ENCODE measurements around the gene SPOUT1. TPM values are rescaled to one million over a fixed set of nuclear protein-coding genes. Genes with fewer than 3 reads are reported as not detected.

Gene SPOUT1
- total RNA-seq, 1 donor from 2014 or later = 19.5 TPM

- Histone ChIP-seq H3K4me3 (ENCODE audit: insufficient read depth, low read depth, low read length) (no peak overlapping the region), H3K9ac (ENCODE audit: low read length) (no peak overlapping the region), H3K4me1 (ENCODE audit: insufficient read depth, low read length) (peaks cover 4% of the 10 kb centered on the region), H4K20me1 (ENCODE audit: insufficient read depth, low read length) (no peaks in the 10 kb centered on the region), H3K36me3 (ENCODE audit: insufficient read depth, low read length) (peaks cover 16% of the 10 kb centered on the region), H3K4me2 (ENCODE audit: low read length) (no peak overlapping the region), H3K27me3 (ENCODE audit: insufficient read depth, low read length) (no peaks in the 10 kb centered on the region), H3K9me3 (ENCODE audit: insufficient read depth, low read depth, low read length) (no peaks in the 10 kb centered on the region), H2AFZ (ENCODE audit: low read depth, low read length) (no peak overlapping the region), H3K79me2 (ENCODE audit: insufficient read depth, low read length) (peaks cover 8% of the 10 kb centered on the region), H3K27ac (ENCODE audit: low read depth, low read length) (no peak overlapping the region)
- TF ChIP-seq EZH2 (IDR thresholded peaks at IDR 0.05; ENCODE audit: insufficient read depth, low read length) = no peak
- no peak overlapping the region for H3K4me3 Mint-ChIP-seq (ENCODE audit: unreplicated experiment)
- H3K27me3 Mint-ChIP-seq (ENCODE audit: low read depth, unreplicated experiment) = no peaks in the 10 kb centered on the region
- FAIRE-seq (no peak), DNase-seq (ENCODE audit: low read depth) (no peak)
- no peaks in the 10 kb centered on the region for H3K9me3 Mint-ChIP-seq (ENCODE audit: unreplicated experiment)
- no peak overlapping the region for H3K27ac Mint-ChIP-seq (ENCODE audit: unreplicated experiment)
- peaks cover 6% of the 10 kb centered on the region for H3K4me1 Mint-ChIP-seq (ENCODE audit: low read depth, unreplicated experiment)
- peaks cover 19% of the 10 kb centered on the region for H3K36me3 Mint-ChIP-seq (ENCODE audit: low read depth, unreplicated experiment)
These were observed 36.5 kb downstream of the SPOUT1 start for GRCh38 chr9:128792978-128793686.

GRCh38 chr9:128792134-128792533, 37.5 kb downstream of the SPOUT1 start:
- H3K4me1 Mint-ChIP-seq (ENCODE audit: low read depth, unreplicated experiment) = peaks cover 6% of the 10 kb centered on the region
- Histone ChIP-seq H3K4me2 (ENCODE audit: low read length) (no peak overlapping the region), H2AFZ (ENCODE audit: low read depth, low read length) (no peak overlapping the region), H3K9me3 (ENCODE audit: insufficient read depth, low read depth, low read length) (no peaks in the 10 kb centered on the region), H3K79me2 (ENCODE audit: insufficient read depth, low read length) (peaks cover 18% of the 10 kb centered on the region), H3K4me1 (ENCODE audit: insufficient read depth, low read length) (peaks cover 6% of the 10 kb centered on the region), H3K27ac (ENCODE audit: low read depth, low read length) (no peak overlapping the region), H3K9ac (ENCODE audit: low read length) (no peak overlapping the region), H4K20me1 (ENCODE audit: insufficient read depth, low read length) (no peaks in the 10 kb centered on the region), H3K36me3 (ENCODE audit: insufficient read depth, low read length) (peaks cover 14% of the 10 kb centered on the region), H3K4me3 (ENCODE audit: insufficient read depth, low read depth, low read length) (no peak overlapping the region), H3K27me3 (ENCODE audit: insufficient read depth, low read length) (no peaks in the 10 kb centered on the region)
- DNase-seq (ENCODE audit: low read depth) (no peak), FAIRE-seq (no peak)
- no peak overlapping the region for H3K4me3 Mint-ChIP-seq (ENCODE audit: unreplicated experiment)
- H3K36me3 Mint-ChIP-seq (ENCODE audit: low read depth, unreplicated experiment) = peaks cover 15% of the 10 kb centered on the region
- H3K27me3 Mint-ChIP-seq (ENCODE audit: low read depth, unreplicated experiment) = no peaks in the 10 kb centered on the region
- H3K9me3 Mint-ChIP-seq (ENCODE audit: unreplicated experiment) = no peaks in the 10 kb centered on the region
- H3K27ac Mint-ChIP-seq (ENCODE audit: unreplicated experiment) = no peak overlapping the region
- TF ChIP-seq EZH2 (IDR thresholded peaks at IDR 0.05; ENCODE audit: insufficient read depth, low read length) = no peak
- no peak for TF ChIP-seq CTCF (IDR thresholded peaks at IDR 0.05; ENCODE audit: insufficient read depth, low read depth, low read length)

DNA sequence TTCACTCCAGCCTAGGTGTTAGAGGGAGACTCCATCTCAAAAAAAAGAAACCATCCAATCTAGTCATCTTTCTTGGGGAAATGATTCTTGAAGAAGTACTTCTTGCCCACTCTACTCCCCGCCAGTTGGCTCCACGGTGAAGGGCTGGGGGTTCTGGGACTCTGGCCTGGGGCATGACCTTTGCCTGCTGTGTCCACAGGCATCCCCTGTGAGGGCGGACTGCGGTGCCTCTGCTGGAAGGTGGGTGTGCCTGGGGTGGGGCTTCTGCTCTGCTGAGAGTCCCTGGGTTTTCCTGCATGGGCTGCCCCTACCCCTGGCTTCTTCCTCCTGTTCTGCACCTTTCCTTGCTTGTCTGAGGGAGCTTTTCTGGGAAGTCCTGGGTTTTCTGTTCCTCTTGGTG, 39.1 kb downstream of the SPOUT1 start:
- no peak overlapping the region for H3K27ac Mint-ChIP-seq (ENCODE audit: unreplicated experiment)
- peaks cover 6% of the 10 kb centered on the region for H3K4me1 Mint-ChIP-seq (ENCODE audit: low read depth, unreplicated experiment)
- no peak for FAIRE-seq
- no peaks in the 10 kb centered on the region for H3K27me3 ChIP-seq (ENCODE audit: insufficient read depth, low read length)
- peaks cover 13% of the 10 kb centered on the region for H3K36me3 Mint-ChIP-seq (ENCODE audit: low read depth, unreplicated experiment)
- peaks cover 22% of the 10 kb centered on the region for H3K79me2 ChIP-seq (ENCODE audit: insufficient read depth, low read length)
- H2AFZ ChIP-seq (ENCODE audit: low read depth, low read length) = no peak overlapping the region
- H3K9me3 ChIP-seq (ENCODE audit: insufficient read depth, low read depth, low read length) = no peaks in the 10 kb centered on the region
- no peak overlapping the region for H3K27ac ChIP-seq (ENCODE audit: low read depth, low read length)
- no peak overlapping the region for H3K4me2 ChIP-seq (ENCODE audit: low read length)
- no peaks in the 10 kb centered on the region for H4K20me1 ChIP-seq (ENCODE audit: insufficient read depth, low read length)
- no peak overlapping the region for H3K4me3 ChIP-seq (ENCODE audit: insufficient read depth, low read depth, low read length)
- H3K4me3 Mint-ChIP-seq (ENCODE audit: unreplicated experiment) = no peak overlapping the region
- peaks cover 6% of the 10 kb centered on the region for H3K4me1 ChIP-seq (ENCODE audit: insufficient read depth, low read length)
- no peak overlapping the region for H3K9ac ChIP-seq (ENCODE audit: low read length)
- H3K27me3 Mint-ChIP-seq (ENCODE audit: low read depth, unreplicated experiment) = no peaks in the 10 kb centered on the region
- DNase-seq (ENCODE audit: low read depth) = no peak
- H3K36me3 ChIP-seq (ENCODE audit: insufficient read depth, low read length) = peaks cover 11% of the 10 kb centered on the region
- no peaks in the 10 kb centered on the region for H3K9me3 Mint-ChIP-seq (ENCODE audit: unreplicated experiment)
- no peak for TF ChIP-seq CTCF (IDR thresholded peaks at IDR 0.05; ENCODE audit: insufficient read depth, low read depth, low read length)

Measured in astrocyte (in vitro differentiated cells and primary cell).